SHP77 (cell line): ENCODE data around the gene KIFC3.

Source experiments
- DNase-seq, 2 experiments: peaks; one replicate each; lab custom pipeline; 2025; lab: John Stamatoyannopoulos, UW

The KIFC3 gene

DNA sequence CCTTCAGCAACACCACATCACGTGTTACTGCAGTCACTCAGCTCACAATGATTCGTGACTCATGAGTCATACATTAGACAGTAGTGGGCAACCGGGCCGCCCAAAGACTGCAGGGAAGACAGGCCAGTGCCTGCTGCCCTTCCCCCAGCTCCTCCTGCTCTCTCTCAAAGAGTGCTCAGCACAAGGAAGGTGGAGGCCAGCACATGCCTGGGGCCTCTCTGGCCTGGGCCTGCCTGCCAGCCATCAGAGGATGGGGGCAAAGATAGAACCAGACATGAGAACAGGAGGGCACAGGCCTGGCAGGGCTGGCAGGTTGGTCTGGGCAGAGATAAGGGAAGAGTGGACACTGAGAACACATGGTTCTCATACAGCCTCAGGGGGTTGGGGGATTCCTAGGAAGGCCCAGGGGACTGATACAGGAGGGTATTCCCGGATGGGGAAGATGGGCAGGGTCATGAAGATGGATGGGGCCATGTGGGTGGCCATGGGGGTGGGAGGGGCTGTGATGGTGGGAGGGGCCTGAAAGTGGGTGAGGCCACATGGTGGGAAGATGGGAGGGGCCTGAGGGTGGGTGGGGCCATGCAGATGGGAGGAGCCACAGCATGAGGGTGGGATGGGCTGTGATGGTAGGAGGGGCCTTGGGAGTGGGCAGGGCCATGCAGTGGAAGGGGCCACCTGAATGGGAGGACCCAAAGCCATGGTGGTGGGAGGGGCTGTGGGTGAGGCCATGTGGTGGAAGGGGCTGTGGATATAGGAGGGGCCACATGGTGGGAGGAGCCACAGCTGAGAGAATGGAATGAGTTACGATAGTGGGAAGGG lies 37.7 kb downstream of the KIFC3 start:
- DNase-seq: no peak

DNA sequence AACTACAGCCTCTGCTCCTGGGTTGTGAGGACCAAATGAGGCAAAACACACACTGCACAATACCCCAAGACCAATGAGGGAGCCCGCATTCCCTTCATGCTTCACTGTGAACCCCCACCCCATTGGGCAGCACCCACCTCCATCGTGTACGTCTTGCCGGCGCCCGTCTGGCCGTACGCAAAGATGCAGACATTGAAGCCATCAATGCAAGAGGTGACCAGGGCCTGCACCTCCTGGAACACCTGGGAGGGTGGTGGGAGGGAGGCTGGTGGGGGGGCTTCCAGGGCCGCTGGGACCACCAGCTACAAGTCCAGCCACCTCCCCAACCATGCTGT lies 38.3 kb downstream of the KIFC3 start:
- no peak for DNase-seq

DNA sequence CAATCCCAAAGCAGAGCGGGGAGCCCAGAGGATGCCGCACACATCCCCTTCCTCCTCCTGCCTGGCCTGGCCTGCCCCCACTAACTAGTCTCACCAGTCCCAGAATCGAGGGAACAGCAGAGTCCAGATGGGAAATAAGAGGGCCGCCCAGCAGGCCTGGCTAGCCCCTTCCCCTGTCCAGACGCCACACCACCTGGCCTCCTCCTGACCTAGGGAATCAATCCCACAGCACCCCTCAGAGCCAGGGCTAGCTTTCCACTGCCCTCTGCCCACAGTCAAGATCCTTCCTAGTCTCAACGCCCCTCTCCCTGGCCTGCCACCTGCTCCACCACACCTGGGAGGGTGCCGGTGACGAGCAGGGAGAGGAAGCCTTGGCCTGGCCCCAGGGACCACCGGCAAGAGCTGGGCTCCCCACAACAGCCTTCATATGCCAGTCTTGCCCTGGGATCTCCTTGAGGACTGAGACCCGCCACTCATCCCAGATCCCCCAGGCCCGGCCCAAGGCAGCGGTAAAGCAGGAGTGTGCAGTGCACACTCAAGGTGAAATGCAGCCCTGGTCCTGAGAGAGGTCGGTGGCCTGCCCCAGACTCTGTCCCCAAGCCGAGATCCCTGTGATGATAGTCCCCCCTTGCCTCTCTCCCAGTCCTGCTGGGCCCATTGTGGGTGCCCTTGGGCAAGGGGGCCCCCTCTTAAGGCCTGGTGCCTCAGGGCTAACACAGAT lies 38.8 kb downstream of the KIFC3 start:
- no peak for DNase-seq

DNA sequence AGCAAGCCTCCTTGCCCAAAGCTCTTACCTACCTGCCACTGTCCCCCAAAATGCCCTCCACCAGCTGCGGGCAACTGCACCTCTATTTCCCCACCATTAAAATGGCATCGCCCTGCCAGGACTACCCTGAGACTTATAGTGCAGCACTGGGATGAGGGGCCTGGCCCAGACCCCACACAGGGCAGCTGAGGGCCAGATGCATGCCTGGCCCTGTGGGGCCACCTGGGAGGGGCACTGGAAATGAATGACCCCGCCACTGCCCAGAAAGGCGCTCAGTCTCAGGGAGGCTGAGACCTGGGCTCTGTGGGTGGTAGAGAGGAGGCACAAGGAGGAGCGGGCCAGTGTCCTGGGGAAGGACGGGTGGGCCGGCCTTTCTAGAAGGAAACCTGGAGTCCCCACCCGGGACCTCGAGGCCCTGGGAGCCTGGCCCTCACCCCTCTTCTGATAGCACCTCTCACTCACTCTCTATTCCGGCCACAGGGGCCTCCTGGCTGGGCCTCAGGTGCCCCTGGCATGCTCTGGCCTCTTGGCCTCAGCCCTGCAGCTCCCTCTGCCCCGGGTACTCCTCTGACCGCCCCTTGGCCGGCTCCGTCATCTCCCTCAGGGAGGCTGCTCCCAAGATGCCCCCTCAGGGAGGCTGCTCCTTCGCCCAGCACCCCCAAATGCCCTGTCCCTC lies 39.8 kb downstream of the KIFC3 start:
- no peak for DNase-seq

DNA sequence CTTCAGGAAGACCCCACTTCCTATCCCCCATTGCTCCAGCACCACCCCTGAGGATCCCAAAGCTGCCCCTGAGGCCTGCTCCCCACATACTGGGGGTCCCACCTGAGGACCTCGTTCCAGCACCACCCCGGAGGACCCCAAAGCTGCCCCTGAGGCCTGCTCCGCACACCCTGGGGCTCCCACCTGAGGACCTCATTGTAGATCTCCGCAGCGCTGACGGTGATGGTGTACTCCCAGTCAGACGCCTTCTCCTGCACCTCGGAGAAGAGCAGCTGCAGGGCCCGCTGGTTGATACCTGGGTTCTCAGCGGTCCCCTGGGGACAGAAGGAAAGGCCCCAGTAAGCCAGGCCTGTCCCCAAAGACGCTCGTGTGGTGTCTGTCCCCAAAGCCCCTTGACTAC lies 40.3 kb downstream of the KIFC3 start:
- no peak for DNase-seq

DNA sequence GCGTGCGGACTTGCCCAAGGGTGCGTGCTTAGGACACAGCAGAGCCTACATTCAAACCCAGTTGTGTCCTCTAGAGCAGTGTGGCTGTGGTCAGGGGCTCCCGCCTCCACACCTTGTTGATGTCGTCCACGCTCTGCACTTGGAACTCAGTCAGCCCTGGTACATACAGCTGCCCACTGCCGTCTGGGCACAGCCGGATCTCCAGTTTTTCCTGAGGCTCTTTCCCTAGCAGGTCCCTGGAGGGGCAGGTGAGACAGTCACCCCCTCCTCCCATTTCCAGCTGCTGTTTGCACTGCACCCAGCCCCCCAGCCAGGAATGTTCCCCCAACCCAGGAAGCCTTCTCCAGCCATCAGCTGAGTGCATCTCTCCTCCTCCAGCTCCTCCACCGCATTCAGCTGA lies 41.0 kb downstream of the KIFC3 start:
- no peak for DNase-seq

DNA sequence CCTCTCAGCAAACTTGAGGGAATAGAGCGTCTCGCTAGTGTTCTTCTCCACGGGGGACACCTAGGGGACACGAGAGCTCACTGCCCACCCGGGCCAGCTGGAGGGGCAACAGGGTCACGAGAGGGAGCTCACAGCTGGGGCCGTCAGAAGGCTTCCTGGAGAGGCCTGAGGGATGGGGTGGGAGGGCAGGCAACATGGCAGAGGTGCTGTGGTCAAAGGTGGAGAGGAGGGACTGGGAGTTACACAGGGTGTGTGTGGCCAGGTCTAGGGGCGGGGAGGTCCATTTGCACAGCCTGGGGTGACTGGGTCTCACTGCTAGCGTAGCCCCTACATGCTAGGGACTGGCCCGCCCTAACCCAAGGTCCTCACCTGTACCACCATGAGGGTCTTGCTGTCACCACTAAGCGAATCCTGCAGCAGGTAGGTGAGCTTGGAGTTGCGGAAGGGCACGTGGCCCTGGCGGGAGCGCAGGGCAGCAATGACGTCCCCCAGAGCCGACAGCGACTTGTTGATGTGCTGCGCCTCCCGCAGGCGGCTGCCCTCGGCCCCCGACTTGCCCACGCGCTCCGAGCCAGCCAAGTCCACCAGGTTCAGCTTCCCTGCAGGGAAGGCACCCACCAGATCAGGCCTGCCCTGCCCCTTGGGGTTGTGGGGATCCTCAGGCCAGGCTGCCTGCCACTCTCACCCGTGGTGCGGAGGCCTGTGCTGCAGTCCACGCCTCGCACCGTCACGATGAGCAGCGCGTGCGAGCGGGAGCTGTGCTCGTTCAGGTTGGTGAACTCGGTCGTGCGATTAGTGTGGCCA lies 41.7 kb downstream of the KIFC3 start:
- DNase-seq: no peak

DNA sequence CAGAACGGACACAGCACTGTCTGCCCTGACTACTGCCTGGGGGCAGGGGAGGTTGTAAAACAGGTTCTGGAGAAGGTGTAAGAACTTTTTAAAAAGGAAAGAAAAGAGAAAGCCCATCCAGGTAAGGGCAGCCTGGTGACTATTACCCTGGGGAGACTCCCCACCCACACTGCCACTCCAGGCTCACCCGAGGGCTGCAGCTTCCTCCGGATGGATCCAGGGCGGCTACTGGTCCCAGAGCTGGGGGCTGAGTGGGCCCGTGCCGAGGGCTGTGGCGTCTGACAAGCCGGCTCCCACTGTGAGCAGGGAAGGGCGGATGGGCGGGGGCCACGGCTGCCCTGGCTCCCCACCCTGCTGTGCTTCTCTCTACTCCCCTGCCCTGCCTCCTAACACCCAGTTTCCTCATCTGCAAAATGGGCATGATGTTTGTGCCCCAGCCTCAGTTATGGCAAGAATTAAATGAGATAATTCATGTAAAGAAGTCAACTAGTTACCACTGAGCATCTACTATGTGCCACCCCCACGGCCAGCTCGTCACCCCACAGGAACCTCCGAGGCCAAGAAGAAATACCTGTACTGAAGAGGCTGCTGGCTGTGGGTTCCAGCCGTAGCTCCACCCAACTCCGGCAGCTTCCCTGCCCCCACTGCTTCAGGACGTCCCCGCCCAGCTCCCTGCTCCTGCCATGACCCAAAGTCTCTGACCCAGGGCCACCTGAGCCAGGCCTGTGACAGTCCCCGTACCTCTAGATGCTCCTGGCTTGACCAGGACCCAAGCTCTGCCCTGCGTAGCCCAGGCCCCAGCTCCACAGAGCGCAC lies 42.5 kb downstream of the KIFC3 start:
- no peak for DNase-seq

DNA sequence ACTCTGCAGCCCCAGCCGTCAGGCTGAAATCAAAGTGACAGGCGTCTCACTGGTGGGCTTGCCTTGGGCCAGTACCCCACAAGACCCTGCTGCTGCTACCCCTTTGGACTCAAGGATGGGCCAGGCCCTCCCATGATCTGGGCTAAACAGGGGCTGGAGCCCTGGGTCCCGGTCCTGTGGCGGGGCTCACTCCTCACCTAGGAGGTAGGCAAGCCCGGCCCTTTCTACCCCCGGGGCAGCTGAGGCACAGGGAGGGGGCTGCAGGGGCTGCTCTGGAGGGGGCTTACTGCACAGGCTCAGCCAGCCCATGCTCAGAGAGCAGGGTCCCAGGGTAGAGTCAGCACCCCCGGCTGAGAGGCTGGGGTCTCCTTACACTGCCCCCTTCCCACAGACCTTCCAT lies 43.2 kb downstream of the KIFC3 start:
- no peak for DNase-seq

DNA sequence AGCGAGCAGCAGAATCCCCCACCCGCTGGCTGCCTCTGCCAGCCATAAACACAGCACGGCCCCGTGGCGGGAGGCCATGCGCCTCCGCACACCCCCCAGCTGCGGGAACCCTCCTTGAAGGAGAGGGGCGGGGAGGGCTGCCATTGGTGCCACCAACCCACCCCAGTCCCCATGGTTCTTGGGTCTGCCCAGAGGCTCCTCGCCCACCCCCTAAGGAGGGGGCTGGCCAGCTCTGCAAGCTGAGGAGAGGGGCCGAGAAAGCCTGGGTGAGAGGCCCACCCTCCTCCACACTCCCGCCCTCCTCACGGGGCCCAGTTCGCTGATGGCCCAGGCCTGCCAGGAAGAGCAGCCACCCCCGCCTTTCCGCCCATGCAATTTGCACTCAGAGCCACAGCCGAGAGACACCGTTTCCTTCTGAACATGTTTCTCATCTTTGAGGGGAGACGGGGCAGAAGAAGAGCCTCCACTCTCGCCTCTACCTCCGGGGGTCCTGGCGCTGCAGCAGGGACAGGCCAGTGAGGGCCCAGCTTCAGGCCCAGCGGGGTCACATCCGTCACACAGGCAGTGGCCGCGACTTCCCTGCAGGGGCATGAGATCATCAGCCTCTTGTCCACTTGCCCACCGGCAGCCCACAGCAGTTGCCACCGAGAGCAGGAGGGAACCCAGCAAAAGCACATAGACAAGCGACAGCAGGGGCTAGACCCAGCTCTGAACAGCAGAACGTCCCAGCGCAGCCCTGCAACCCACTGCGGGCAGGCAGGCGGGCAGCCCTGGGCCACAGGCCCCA lies 43.8 kb downstream of the KIFC3 start:
- DNase-seq: no peak

DNA sequence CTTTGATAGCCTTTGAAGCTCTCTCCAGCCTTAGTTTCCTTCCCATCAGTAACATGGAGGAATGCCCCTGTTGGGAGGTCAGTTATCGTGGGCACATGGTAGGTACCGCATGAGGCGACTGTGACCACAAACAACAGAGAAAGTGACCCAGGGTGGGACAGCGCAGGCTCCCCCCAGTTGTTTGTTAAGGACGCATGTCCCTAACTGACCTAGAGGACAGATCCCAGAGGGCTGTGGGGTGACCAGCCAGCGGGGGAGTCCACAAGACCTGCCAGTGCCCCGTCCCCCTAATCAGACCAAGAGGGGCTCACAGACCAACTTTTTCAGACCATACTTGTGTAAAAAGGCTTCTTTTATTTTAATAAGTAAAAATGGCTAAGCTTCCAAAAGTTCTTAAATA lies 44.4 kb downstream of the KIFC3 start:
- DNase-seq: no peak

DNA sequence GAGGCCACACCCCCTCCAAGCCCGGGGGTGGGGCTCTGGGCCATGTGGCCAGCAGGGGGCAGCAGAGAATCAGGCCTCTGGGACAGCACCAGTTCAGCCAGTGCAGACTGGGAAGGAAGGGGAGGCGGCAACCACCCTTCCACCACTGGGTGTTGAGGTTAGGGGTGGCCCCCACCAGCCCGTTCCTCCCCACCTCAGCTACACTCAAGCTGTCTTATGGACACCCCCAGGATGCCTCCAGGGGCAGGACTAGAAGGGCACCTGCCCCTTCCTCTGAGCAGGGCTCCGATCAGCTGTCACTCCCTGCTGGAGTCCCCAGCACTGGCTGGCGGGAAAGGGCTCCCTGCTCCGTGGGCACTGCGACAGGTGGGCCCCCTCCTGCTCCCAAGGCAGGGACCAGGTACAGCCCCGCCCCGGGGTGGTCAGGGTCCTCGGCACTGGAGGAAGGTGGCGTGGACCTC lies 44.9 kb downstream of the KIFC3 start:
- peak; percentile 38 to 45 for DNase-seq

DNA sequence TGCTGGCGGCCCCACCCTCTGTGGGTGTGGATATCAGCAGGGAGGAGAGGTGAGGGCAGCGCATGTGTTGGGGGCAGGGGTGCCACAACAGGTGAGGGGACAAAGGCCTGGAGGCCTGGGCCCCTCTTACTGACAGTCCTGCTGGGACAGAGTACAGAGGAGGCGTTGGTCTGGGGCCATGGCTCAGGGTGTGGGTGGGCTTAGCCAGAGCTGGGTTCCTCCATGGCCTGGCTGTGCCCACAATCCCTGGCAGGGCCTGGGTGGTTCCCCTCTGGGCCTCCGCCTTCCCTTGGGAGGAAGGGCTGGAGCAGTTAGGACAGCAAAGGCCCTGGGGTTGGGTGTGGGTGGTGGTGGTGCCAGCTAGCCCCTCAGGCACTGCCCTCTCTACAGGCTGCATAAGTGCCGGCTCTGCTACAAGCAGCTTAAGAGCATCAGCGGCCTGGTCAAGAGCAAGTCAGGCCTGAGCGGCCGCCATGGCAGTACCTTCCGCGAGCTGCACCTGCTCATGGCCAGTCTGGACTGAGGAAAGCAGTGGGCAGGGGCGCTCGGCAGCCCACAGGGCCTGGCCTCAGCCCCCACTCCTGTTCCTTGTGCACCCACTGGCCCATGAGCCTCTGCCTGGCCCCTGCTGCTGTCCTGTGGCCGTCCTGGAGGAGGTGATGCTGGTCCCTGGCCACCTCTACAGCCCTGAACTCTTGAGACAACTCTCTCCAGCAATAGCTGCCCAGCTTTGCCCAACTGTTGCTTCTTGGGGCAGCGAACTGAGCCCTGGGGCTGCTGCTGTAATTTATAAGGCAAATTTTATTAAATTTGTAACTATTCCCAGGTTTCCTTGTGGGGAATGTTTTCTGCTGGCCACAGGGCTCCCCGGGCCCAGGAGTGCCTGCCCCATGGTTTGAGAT lies 45.6 kb downstream of the KIFC3 start:
- DNase-seq: no peak

DNA sequence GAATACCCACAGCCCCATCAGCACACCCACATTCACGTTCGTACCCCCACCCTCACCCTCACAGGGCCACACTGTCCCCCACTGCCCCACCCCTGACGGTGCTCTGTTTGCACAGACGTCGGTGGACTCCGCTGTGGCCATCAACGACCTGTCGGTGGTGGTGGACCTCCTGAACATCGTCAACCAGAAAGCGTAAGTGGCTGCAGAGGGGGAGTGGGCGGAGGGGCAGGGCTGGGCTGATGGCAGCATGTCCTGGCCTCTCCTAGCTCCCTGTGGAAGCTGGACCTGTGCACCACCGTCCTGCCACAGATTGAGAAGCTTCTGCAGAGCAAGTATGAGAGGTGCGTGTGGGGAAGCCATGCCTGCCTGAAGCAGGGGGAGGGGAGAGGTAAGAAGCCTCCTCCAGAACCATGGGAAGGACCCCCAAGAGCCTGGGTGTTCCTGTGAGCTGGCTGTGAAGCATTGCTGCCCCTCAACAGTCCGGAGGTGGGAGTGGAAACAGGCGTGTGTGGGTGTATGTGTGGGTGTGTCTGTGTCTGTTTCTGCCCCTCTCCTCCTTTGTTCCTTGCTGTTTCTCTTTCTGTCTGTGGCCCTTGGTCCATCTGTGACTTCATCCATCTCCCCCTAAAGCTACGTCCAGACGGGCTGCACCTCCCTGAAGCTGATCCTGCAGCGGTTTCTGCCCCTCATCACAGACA lies 46.4 kb downstream of the KIFC3 start:
- no peak for DNase-seq

DNA sequence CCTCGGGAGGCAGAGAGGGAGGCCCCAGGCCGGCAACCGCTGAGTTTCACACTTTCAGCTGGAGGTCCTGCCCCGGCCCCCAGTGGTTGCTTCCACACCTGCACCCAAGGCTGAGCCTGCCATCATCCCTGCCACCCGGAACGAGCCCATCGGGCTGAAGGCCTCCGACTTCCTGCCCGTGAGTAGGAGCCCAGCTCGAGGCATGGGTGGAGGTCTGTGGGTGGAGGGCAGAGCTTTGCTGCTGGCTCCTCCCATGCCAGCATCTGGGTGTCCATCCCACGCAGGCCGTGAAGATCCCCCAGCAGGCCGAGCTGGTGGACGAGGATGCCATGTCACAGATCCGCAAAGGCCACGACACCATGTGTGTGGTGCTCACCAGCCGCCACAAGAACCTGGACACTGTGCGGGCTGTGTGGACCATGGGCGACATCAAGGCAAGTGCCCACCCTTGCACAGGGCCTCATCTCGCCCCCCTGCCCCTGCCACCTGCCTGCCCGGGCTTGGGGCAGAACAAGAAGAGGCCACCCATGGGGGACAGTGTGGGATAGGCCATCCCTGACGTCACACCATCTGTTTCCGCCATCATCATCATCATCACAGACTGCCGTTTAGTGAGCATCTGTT lies 47.1 kb downstream of the KIFC3 start:
- no peak for DNase-seq

DNA sequence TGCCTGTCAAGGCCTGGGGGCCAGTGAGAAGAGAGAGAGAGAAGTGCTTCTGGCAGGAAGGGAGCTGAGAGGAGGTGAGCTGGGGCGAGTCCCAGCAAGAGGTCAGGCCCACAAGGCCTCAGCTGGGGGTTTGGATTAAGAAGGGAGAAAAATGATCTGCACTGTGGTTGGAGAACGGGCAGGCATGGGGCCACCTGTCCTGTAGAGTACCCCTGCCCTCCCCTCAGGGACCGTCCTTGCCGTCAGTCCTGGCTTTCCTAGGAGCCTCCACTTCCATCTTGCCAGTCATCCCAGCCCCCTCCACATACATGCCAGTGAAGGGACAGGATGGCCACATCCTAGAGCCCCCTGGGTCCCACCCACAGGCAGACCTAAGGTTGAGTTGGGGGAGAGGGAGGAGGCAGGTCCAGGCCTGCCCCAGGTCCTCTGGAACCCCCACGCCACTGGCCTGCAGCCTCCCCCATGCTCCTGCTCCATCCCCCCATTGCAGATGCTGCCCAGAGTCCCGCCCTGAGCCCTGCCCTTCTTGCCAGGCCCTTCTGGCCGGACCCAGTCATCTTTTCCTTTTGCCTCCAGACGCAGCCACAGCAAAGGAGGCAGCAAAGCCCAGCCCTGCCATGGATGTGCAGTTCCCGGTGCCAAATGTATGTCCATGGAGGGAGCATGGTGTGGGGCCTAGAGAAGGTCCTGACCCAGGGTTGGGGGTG lies 47.8 kb downstream of the KIFC3 start:
- DNase-seq: no peak

DNA sequence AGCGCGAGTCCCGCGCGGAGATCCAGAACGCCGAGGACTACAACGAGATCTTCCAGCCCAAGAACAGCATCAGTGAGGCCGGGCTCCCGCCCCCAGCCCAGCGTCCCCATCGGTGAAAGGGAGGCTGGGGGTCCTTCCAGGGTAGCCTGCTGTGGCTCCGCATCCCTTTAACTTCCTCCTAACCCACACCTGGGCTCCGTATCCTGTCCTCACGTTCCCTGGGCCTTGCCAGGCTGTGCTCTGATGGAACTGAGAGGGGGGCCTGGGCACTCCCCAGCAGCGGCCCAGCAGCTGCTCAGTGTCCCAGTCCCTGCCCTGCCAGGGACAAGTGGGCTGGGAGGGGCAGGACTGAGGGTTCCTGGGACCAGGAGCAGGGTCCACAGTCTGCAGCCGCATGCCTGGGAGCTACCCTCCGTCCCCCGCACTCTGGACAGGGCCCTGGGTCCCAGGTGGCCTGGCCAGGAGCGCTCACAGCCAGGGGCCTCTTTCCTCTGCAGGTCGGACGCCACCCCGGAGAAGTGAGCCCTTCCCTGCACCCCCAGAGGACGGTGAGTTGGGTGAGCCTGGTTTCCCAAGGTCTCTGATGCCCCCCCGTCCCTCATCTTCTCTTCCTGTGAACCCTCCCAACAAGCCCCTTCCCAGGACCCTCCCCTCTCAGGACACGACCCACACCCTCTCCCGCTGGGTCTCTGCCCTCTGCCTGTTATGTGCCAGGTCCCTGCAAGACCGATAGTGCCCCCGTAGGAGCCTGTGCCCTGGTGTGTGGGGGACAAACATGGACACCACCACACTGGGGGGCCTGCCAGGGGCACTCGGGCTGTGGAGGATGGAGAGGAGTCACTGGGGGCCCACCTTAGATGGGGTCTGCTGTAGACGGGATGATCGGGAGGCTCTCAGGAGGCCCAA lies 48.6 kb downstream of the KIFC3 start:
- DNase-seq: no peak
